ENCODE measurements around the gene PIK3C2G.

The PIK3C2G gene

GRCh38 chr12:18294889-18295288 is 33.6 kb downstream of the PIK3C2G start:
- in situ Hi-C loops (cut with MboI; ENCODE audit: low sequenced_read_pairs), result no loop called here
- Histone ChIP-seq H3K4me3 (no peak overlapping the region), H3K4me1 (peaks cover 18% of the 10 kb centered on the region), H3K9me3 (no peaks in the 10 kb centered on the region), H3K36me3 (replicated peaks) (no peaks in the 10 kb centered on the region), H3K27me3 (ENCODE audit: low read depth) (no peaks in the 10 kb centered on the region)
- DNase-seq (ENCODE audit: low spot score in 2 of 2), result no peak

DNA sequence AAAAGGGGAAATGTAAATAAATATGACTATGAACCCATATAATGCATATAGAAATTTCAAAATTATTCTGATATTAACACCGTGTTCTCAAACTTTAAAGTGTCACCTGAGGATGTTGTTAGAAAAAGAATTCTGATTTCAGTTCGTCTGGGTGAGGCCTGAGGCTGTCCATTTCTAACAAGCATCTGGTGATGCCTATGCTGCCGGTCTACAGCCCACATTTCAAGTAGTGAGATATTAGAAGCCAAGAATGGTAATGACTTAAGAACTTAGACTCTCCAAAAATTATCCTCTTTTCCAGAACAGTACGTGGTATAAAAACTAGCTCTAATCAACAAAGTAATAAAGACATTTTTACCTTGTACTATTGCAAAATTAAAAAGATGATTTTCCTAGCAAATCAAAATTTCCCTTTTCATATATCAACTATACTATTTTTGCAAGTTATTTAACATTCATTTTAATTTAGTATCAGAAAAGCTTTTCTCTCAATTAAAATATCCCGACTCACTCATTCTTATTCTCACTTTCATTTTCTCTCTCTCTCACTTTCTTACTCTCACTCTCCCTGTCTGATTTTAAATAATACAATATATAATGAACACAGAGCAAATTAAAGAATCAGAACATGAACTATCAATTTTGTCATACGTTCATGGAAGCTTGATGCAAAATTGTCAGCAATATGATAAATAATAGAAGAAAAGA is 35.0 kb downstream of the PIK3C2G start:
- Histone ChIP-seq H3K36me3 (replicated peaks) (no peaks in the 10 kb centered on the region), H3K9me3 (no peaks in the 10 kb centered on the region; the same call in 1 of the 2 replicates), H3K4me1 (peaks cover 18% of the 10 kb centered on the region), H3K27me3 (ENCODE audit: low read depth) (no peaks in the 10 kb centered on the region), H3K4me3 (no peak overlapping the region)
- no peak for DNase-seq (ENCODE audit: low spot score in 2 of 2)
- in situ Hi-C loops (cut with MboI; ENCODE audit: low sequenced_read_pairs), result no loop called here

DNA sequence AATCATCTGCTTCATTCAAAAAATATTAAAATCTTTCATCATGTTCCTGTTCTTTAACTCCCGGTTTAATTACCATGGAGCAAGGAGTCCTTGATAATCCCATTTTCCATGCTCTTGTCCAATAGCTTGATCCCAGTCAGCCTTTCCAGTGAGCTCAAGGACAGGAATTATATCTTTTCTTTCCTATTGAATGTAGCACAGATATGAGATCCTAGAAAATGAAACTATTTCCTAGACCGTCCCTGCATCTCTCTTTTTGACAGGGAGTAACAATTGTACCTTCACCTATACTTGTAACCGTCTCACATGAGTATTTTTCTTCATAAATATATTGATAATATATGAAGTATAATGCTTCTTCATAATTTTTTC is 35.6 kb downstream of the PIK3C2G start:
- no peak for DNase-seq (ENCODE audit: low spot score in 2 of 2)
- Histone ChIP-seq H3K36me3 (replicated peaks) (no peaks in the 10 kb centered on the region), H3K4me1 (peaks cover 18% of the 10 kb centered on the region), H3K9me3 (no peaks in the 10 kb centered on the region; the same call in 1 of the 2 replicates), H3K27me3 (ENCODE audit: low read depth) (no peaks in the 10 kb centered on the region), H3K4me3 (no peak overlapping the region)
- in situ Hi-C loops (cut with MboI; ENCODE audit: low sequenced_read_pairs), result no loop called here

GRCh38 chr12:18297902-18298301 is 36.6 kb downstream of the PIK3C2G start:
- DNase-seq (ENCODE audit: low spot score in 2 of 2), result peak in 1 of 2 experiments; percentile 30
- H3K4me1 ChIP-seq, result peaks cover 18% of the 10 kb centered on the region
- H3K4me3 ChIP-seq, result no peak overlapping the region
- H3K9me3 ChIP-seq, result no peaks in the 10 kb centered on the region; the same call in 1 of the 2 replicates
- no peaks in the 10 kb centered on the region for H3K36me3 ChIP-seq (replicated peaks)
- in situ Hi-C loops (cut with MboI; ENCODE audit: low sequenced_read_pairs), result no loop called here
- H3K27me3 ChIP-seq (ENCODE audit: low read depth), result no peaks in the 10 kb centered on the region

- H3K4me3 ChIP-seq, result no peak overlapping the region
- H3K27me3 ChIP-seq (ENCODE audit: low read depth), result no peaks in the 10 kb centered on the region
- in situ Hi-C loops (cut with MboI; ENCODE audit: low sequenced_read_pairs), result no loop called here
- no peaks in the 10 kb centered on the region for H3K36me3 ChIP-seq (replicated peaks)
- no peak for DNase-seq (ENCODE audit: low spot score in 2 of 2)
- H3K4me1 ChIP-seq, result peaks cover 12% of the 10 kb centered on the region
- H3K9me3 ChIP-seq, result no peaks in the 10 kb centered on the region; the same call in 1 of the 2 replicates
Observed at GRCh38 chr12:18302809-18303430, 41.6 kb downstream of the PIK3C2G start.

GRCh38 chr12:18304609-18305008 is 43.3 kb downstream of the PIK3C2G start:
- H3K4me1 ChIP-seq, result no peaks in the 10 kb centered on the region
- no peak for DNase-seq (ENCODE audit: low spot score in 2 of 2)
- no peaks in the 10 kb centered on the region; the same call in 1 of the 2 replicates for H3K9me3 ChIP-seq
- H3K36me3 ChIP-seq (replicated peaks), result no peaks in the 10 kb centered on the region
- H3K27me3 ChIP-seq (ENCODE audit: low read depth), result no peaks in the 10 kb centered on the region
- no peak overlapping the region for H3K4me3 ChIP-seq
- in situ Hi-C loops (cut with MboI; ENCODE audit: low sequenced_read_pairs), result no loop called here

DNA sequence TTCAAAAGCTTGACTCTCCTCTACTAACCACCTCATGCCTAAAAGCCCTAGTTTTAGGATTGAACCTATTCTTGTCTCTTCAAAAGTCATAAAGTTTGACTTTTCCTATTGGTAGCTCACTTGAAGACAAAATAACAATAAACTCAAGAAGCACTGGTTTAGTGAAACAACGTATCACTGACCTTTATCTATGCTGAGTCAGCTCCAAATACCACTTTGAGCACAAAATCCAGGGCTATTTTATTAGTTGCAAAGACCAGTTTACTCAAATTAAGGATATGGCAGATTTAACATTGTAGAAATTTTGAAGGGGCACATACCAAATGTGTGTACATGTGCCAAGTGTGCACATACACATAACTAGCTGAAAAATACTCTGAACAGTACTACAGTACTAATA is 45.0 kb downstream of the PIK3C2G start:
- Histone ChIP-seq H3K36me3 (replicated peaks) (no peaks in the 10 kb centered on the region), H3K4me1 (no peaks in the 10 kb centered on the region), H3K9me3 (no peaks in the 10 kb centered on the region), H3K4me3 (no peak overlapping the region), H3K27me3 (ENCODE audit: low read depth) (no peaks in the 10 kb centered on the region)
- in situ Hi-C loops (cut with MboI; ENCODE audit: low sequenced_read_pairs), result no loop called here
- no peak for DNase-seq (ENCODE audit: low spot score in 2 of 2)

- Histone ChIP-seq H3K4me1 (no peaks in the 10 kb centered on the region), H3K27me3 (ENCODE audit: low read depth) (no peaks in the 10 kb centered on the region), H3K4me3 (no peak overlapping the region), H3K36me3 (replicated peaks) (no peaks in the 10 kb centered on the region), H3K9me3 (no peaks in the 10 kb centered on the region)
- no peak for DNase-seq (ENCODE audit: low spot score in 2 of 2)
- in situ Hi-C loops (cut with MboI; ENCODE audit: low sequenced_read_pairs), result no loop called here
Observed at GRCh38 chr12:18313306-18313705, 52.0 kb downstream of the PIK3C2G start.

- Histone ChIP-seq H3K4me3 (no peak overlapping the region), H3K4me1 (no peaks in the 10 kb centered on the region), H3K27me3 (ENCODE audit: low read depth) (no peaks in the 10 kb centered on the region), H3K36me3 (replicated peaks) (no peaks in the 10 kb centered on the region), H3K9me3 (no peaks in the 10 kb centered on the region)
- in situ Hi-C loops (cut with MboI; ENCODE audit: low sequenced_read_pairs), result no loop called here
- DNase-seq (ENCODE audit: low spot score in 2 of 2), result peak; percentile 58 to 66
Observed at GRCh38 chr12:18320036-18320617, 58.8 kb downstream of the PIK3C2G start.

GRCh38 chr12:18320976-18321375 is 59.7 kb downstream of the PIK3C2G start:
- H3K4me1 ChIP-seq, result no peaks in the 10 kb centered on the region
- no peak overlapping the region for H3K4me3 ChIP-seq
- no peak for DNase-seq (ENCODE audit: low spot score in 2 of 2)
- H3K36me3 ChIP-seq (replicated peaks), result no peaks in the 10 kb centered on the region
- in situ Hi-C loops (cut with MboI; ENCODE audit: low sequenced_read_pairs), result no loop called here
- no peaks in the 10 kb centered on the region for H3K9me3 ChIP-seq
- no peaks in the 10 kb centered on the region for H3K27me3 ChIP-seq (ENCODE audit: low read depth)

GRCh38 chr12:18323159-18323558 is 61.8 kb downstream of the PIK3C2G start:
- Histone ChIP-seq H3K4me1 (no peaks in the 10 kb centered on the region), H3K36me3 (replicated peaks) (no peaks in the 10 kb centered on the region), H3K9me3 (no peaks in the 10 kb centered on the region), H3K27me3 (ENCODE audit: low read depth) (no peaks in the 10 kb centered on the region), H3K4me3 (no peak overlapping the region)
- no peak for DNase-seq (ENCODE audit: low spot score in 2 of 2)
- in situ Hi-C loops (cut with MboI; ENCODE audit: low sequenced_read_pairs), result no loop called here

DNA sequence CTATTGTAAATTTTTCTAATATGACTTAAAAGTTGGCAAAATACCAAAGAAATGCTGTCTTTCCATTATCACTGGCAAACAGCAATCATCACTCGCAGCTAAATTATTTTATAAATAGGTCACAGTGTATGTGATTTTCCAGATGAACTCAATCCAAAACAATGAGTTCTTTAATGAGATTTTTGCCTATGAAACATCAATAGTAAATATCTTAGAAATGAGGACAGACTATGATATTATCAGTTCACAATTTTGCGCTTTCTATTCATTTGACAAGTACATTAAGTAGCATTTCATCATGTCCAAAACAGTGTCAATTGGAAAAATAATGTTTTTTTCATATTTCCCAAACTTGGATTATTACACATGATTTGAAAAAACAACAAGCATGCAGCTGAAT is 65.7 kb downstream of the PIK3C2G start:
- no peak for DNase-seq (ENCODE audit: low spot score in 2 of 2)
- H3K27me3 ChIP-seq (ENCODE audit: low read depth), result no peaks in the 10 kb centered on the region
- in situ Hi-C loops (cut with MboI; ENCODE audit: low sequenced_read_pairs), result no loop called here

GRCh38 chr12:18332173-18332572 is 70.9 kb downstream of the PIK3C2G start:
- H3K4me1 ChIP-seq, result no peaks in the 10 kb centered on the region
- no peaks in the 10 kb centered on the region for H3K36me3 ChIP-seq (replicated peaks)
- H3K27me3 ChIP-seq (ENCODE audit: low read depth), result no peaks in the 10 kb centered on the region
- in situ Hi-C loops (cut with MboI; ENCODE audit: low sequenced_read_pairs), result no loop called here
- no peak for DNase-seq (ENCODE audit: low spot score in 2 of 2)
- H3K9me3 ChIP-seq, result no peaks in the 10 kb centered on the region
- no peak overlapping the region for H3K4me3 ChIP-seq

More for the DNA sequence above, 65.7 kb downstream of the PIK3C2G start:
- H3K9me3 ChIP-seq, result no peaks in the 10 kb centered on the region
- H3K4me1 ChIP-seq, result no peaks in the 10 kb centered on the region
- H3K4me3 ChIP-seq, result no peak overlapping the region
- H3K36me3 ChIP-seq (replicated peaks), result no peaks in the 10 kb centered on the region

GRCh38 chr12:18339633-18340032 is 78.3 kb downstream of the PIK3C2G start:
- in situ Hi-C loops (cut with MboI; ENCODE audit: low sequenced_read_pairs), result no loop called here

More at GRCh38 chr12:18339633-18340032, 78.3 kb downstream of the PIK3C2G start:
- Histone ChIP-seq H3K27me3 (ENCODE audit: low read depth) (no peaks in the 10 kb centered on the region), H3K4me1 (no peaks in the 10 kb centered on the region), H3K4me3 (no peak overlapping the region), H3K36me3 (replicated peaks) (no peaks in the 10 kb centered on the region), H3K9me3 (no peaks in the 10 kb centered on the region)
- DNase-seq (ENCODE audit: low spot score in 2 of 2), result no peak
